OCI-LY7 (cell line): Measurements from ENCODE around the gene DISP2.

ENCODE experiments used
- CTCF ChIP-seq: fragments of 200-600 bp; sonication (generic); conservative IDR thresholded peaks from 2 replicates; pipeline ENCODE4 v1.5.1; 2014; ENCODE audit warnings: mild to moderate bottlenecking, antibody characterized with exemption, low read length, moderate library complexity, mixed read lengths
- EZH2phosphoT487 ChIP-seq: fragments of 200-600 bp; sonication (generic); IDR thresholded peaks from 2 replicates; pipeline ENCODE4 v1.6.1; 2018; ENCODE audit warnings: low read depth, borderline replicate concordance, mild to moderate bottlenecking, mixed run types, antibody characterized with exemption, low read length, moderate library complexity, mixed read lengths

DNA sequence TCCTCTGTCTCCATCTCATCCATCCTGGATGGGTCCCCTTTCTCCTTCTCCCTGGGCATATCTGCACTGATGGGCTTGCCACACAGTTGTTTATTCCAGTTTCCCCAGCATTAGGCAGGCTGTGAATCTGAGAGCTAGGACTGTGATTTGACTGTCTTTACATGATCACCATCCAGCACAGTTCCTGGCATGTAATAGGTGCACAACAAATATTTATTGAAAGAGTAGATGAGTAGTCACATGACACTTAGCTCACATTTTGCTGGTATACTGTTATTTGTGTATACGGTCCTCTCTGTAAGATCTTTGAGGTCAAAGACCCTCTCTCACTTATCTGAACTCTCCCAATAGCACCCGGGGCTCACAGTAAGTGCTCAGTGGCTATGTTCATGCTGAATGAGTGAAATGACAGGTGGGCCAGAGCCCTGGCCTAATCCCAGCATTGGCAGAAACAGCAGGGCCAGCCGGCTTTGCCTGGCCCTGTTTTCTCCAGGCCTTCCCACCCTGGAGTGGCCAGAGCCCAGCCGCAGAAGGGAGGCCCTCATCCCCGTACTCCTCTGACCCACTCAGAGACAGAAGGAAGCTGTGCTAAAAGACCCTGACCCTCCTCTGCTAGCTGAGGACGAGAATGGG is 66.6 kb downstream of the DISP2 start:
- TF ChIP-seq CTCF (no peak), EZH2phosphoT487 (no peak)
